CD4-positive, alpha-beta T cell (primary cell): Measurements from ENCODE around the gene RNASEH1. TPM values are rescaled to one million over a fixed set of nuclear protein-coding genes. Genes with fewer than 3 reads are reported as not detected.

Experiments used
- ATAC-seq: fragments of 200-7000 bp; cut with Tn5 transposase; one replicate; pipeline ENCODE4 v1.10.0; 2022; ENCODE audit warnings: mild to moderate bottlenecking; ENCODE audit not compliant: poor library complexity
- CTCF ChIA-PET: fragments of 350-600 bp; sonication (Branson Sonifier 250); formaldehyde crosslinking; loops from one replicate; lab custom pipeline; 2021; ENCODE audit warnings: antibody characterized with exemption, inconsistent platforms; lab: Charles Lee
- POLR2A ChIA-PET: fragments of 350-600 bp; sonication (Branson Sonifier 250); formaldehyde crosslinking; loops from one replicate; lab custom pipeline; 2021; ENCODE audit warnings: antibody characterized with exemption, inconsistent platforms; lab: Charles Lee
- DNase-seq, 14 experiments: peaks; one replicate each; pipeline ENCODE4 v3.0.0-alpha.2; 2013 to 2020; ENCODE audit warnings: mixed read lengths in 2 of 14
- H3K27ac ChIP-seq, 2 donors: one replicate each; pipeline versions ENCODE4 v1.5.1 to v1.7.0; 2013; ENCODE audit warnings: low read length in 2 of 2, low read depth in 1 of 2, mild to moderate bottlenecking in 1 of 2
- H3K27me3 ChIP-seq, 2 experiments: 1 replicate in 1 of 2; 2 replicates in 1 of 2; pipeline versions ENCODE4 v1.6.1 to v1.7.0; 2013; ENCODE audit warnings: low read length in 2 of 2, control low read depth in 1 of 2, mild to moderate bottlenecking in 1 of 2, moderate library complexity in 1 of 2; ENCODE audit not compliant: insufficient read depth in 2 of 2, control insufficient read depth in 1 of 2
- H3K36me3 ChIP-seq: one replicate; pipeline ENCODE4 v1.6.1; 2013; ENCODE audit warnings: low read length, control low read depth; ENCODE audit not compliant: insufficient read depth
- H3K4me1 ChIP-seq: one replicate; pipeline ENCODE4 v1.6.1; 2013; ENCODE audit warnings: low read length, control low read depth; ENCODE audit not compliant: insufficient read depth
- H3K4me3 ChIP-seq: one replicate; pipeline ENCODE4 v1.5.1; 2013; ENCODE audit warnings: mild to moderate bottlenecking, low read length, moderate library complexity
- H3K9me3 ChIP-seq, 2 experiments: 1 replicate in 1 of 2; 2 replicates in 1 of 2; pipeline versions ENCODE4 v1.6.1 to v1.7.0; 2013; ENCODE audit warnings: low read length in 2 of 2, mild to moderate bottlenecking in 2 of 2, control low read depth in 1 of 2, moderate library complexity in 1 of 2; ENCODE audit not compliant: control insufficient read depth in 1 of 2, insufficient read depth in 1 of 2
- H3K27ac Mint-ChIP-seq: one replicate; pipeline ENCODE4 v1.8.0; 2020; ENCODE audit warnings: mixed read lengths
- H3K27me3 Mint-ChIP-seq: one replicate; pipeline ENCODE4 v1.8.0; 2021; ENCODE audit warnings: mixed read lengths
- H3K36me3 Mint-ChIP-seq: one replicate; pipeline ENCODE4 v1.8.0; 2021; ENCODE audit warnings: low read depth, mixed read lengths
- H3K4me1 Mint-ChIP-seq: one replicate; pipeline ENCODE4 v1.8.0; 2021; ENCODE audit warnings: low read depth, mixed read lengths
- H3K4me3 Mint-ChIP-seq: one replicate; pipeline ENCODE4 v1.8.0; 2020; ENCODE audit warnings: mild to moderate bottlenecking, mixed read lengths
- H3K9me3 Mint-ChIP-seq: one replicate; pipeline ENCODE4 v1.8.0; 2020; ENCODE audit warnings: mixed read lengths
- CTCF ChIP-seq: fragments of 200-600 bp; IDR thresholded peaks from one replicate; pipeline ENCODE4 v1.8.0; 2022; ENCODE audit warnings: antibody characterized with exemption, mild to moderate bottlenecking
- intact Hi-C, 2 experiments: fragments of 100-400 bp; cut with DNase I in 1 of 2; cut with micrococcal nuclease in 1 of 2; formaldehyde crosslinking; loops; one replicate each; pipeline versions ENCODE4 v1.15.1 to v1.9.0; 2023 to 2025; cut with DNase I, micrococcal nuclease
- total RNA-seq, 174 experiments: library from RNA in 2 of 174; stranded (reverse) in 2 of 174; gene quantifications; one replicate each; pipeline ENCODE4 v1.2.3 and lab custom pipeline; 2021 to 2026

RNASEH1 gene
- total RNA-seq, 2 experiments from 2014 or later = 31.5 to 31.9 TPM

DNA sequence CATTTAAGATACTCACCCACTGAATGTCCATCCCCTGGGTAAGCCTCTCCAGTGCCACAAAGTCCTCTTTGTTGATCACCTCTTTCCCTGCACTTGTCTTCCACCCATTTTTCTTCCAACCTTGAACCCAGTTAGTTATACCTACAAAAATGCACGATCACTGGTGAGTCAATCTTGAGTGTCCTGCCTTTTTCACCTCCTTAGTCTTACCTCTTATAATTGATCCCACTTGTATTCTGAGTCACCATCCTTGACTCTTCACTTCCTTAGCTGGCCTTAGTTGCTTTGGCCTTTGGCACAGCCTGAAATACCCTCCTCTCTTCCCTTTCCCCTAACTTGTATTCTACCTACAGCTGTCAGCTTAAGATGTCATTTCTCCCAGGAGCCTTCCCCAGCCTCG lies 10.2 kb downstream of the RNASEH1 start:
- Histone ChIP-seq H3K9me3 (no peaks in the 10 kb centered on the region), H3K27me3 (no peaks in the 10 kb centered on the region), H3K4me3 (no peak overlapping the region), H3K27ac (no peak overlapping the region), H3K36me3 (peaks cover 84% of the 10 kb centered on the region), H3K4me1 (no peaks in the 10 kb centered on the region)
- ATAC-seq (no peak), DNase-seq (no peak)
- no peak overlapping the region for H3K4me3 Mint-ChIP-seq
- H3K9me3 Mint-ChIP-seq = no peaks in the 10 kb centered on the region
- CTCF ChIA-PET = no interaction called here
- intact Hi-C loops = no loop called here
- no peaks in the 10 kb centered on the region for H3K27me3 Mint-ChIP-seq
- H3K27ac Mint-ChIP-seq = no peak overlapping the region
- POLR2A ChIA-PET = no interaction called here
- peaks cover 4% of the 10 kb centered on the region for H3K4me1 Mint-ChIP-seq
- no peak for TF ChIP-seq CTCF
- H3K36me3 Mint-ChIP-seq = peaks cover 95% of the 10 kb centered on the region

GRCh38 chr2:3545788-3546478 lies 12.2 kb downstream of the RNASEH1 start:
- no peak overlapping the region for H3K4me3 ChIP-seq
- Mint-ChIP-seq H3K27me3 (no peaks in the 10 kb centered on the region), H3K4me3 (no peak overlapping the region), H3K27ac (no peak overlapping the region), H3K9me3 (no peaks in the 10 kb centered on the region), H3K4me1 (peaks cover 3% of the 10 kb centered on the region), H3K36me3 (peaks cover 91% of the 10 kb centered on the region)
- H3K27ac ChIP-seq = no peak overlapping the region
- intact Hi-C loops = no loop called here
- ChIA-PET POLR2A (interaction anchor here (1.0 kb wide), 2 partner anchors 12 to 27 kb away, joined by 3 to 5 read pairs; partner anchors contain the start of gene RNASEH1), CTCF (no interaction called here)
- H3K27me3 ChIP-seq = no peaks in the 10 kb centered on the region
- no peaks in the 10 kb centered on the region for H3K9me3 ChIP-seq
- no peak for ATAC-seq
- peaks cover 89% of the 10 kb centered on the region for H3K36me3 ChIP-seq
- no peak for DNase-seq
- no peak for TF ChIP-seq CTCF
- no peaks in the 10 kb centered on the region for H3K4me1 ChIP-seq

- Mint-ChIP-seq H3K27ac (no peak overlapping the region), H3K4me3 (no peak overlapping the region), H3K36me3 (peaks cover 82% of the 10 kb centered on the region), H3K9me3 (no peaks in the 10 kb centered on the region), H3K27me3 (no peaks in the 10 kb centered on the region), H3K4me1 (no peaks in the 10 kb centered on the region)
- TF ChIP-seq CTCF = no peak
- ATAC-seq (no peak), DNase-seq (no peak)
- CTCF ChIA-PET = no interaction called here
- intact Hi-C loops = no loop called here
- no peaks in the 10 kb centered on the region for H3K9me3 ChIP-seq
- POLR2A ChIA-PET = interaction anchor here (0.8 to 1.6 kb wide), 3 partner anchors 15 to 33 kb away, joined by 3 read pairs; partner anchors contain the start of gene RNASEH1
- no peak overlapping the region for H3K4me3 ChIP-seq
- no peaks in the 10 kb centered on the region for H3K4me1 ChIP-seq
- no peak overlapping the region for H3K27ac ChIP-seq
- H3K27me3 ChIP-seq = no peaks in the 10 kb centered on the region
- peaks cover 69% of the 10 kb centered on the region for H3K36me3 ChIP-seq
Measured at GRCh38 chr2:3543023-3543683, 15.0 kb downstream of the RNASEH1 start.
